ENCODE data around the gene NLE1.

Gene NLE1

GRCh38 chr17:35166526-35166925, 24.4 kb upstream of the NLE1 start:
- DNase-seq (ENCODE audit: low read depth in 1 of 2, low spot score in 1 of 2), result no peak
- H3K4me3 ChIP-seq (replicated peaks; ENCODE audit: insufficient read depth, low read length), result no peak overlapping the region
- no peaks in the 10 kb centered on the region for H3K27me3 ChIP-seq (ENCODE audit: insufficient read depth, poor library complexity, severe bottlenecking)
- TF ChIP-seq REST (IDR thresholded peaks at IDR 0.05; ENCODE audit: insufficient replicate concordance, low read depth) (no peak), CTCF (IDR thresholded peaks at IDR 0.05; ENCODE audit: insufficient read depth, low read length) (no peak), POLR2AphosphoS5 (IDR thresholded peaks at IDR 0.05; ENCODE audit: low read depth) (no peak), GABPA (IDR thresholded peaks at IDR 0.05; ENCODE audit: low read depth) (no peak), SPI1 (IDR thresholded peaks at IDR 0.05; ENCODE audit: borderline replicate concordance, low read depth) (no peak)
- no peak overlapping the region for H3K27ac ChIP-seq (replicated peaks)

GRCh38 chr17:35164716-35165115, 22.6 kb upstream of the NLE1 start:
- TF ChIP-seq POLR2AphosphoS5 (IDR thresholded peaks at IDR 0.05; ENCODE audit: low read depth) (no peak), REST (IDR thresholded peaks at IDR 0.05; ENCODE audit: insufficient replicate concordance, low read depth) (no peak), CTCF (IDR thresholded peaks at IDR 0.05; ENCODE audit: insufficient read depth, low read length) (no peak), GABPA (IDR thresholded peaks at IDR 0.05; ENCODE audit: low read depth) (no peak), SPI1 (IDR thresholded peaks at IDR 0.05; ENCODE audit: borderline replicate concordance, low read depth) (no peak)
- H3K4me3 ChIP-seq (replicated peaks; ENCODE audit: insufficient read depth, low read length), result no peak overlapping the region

GRCh38 chr17:35163886-35164285, 21.8 kb upstream of the NLE1 start:
- no peak for TF ChIP-seq REST (IDR thresholded peaks at IDR 0.05; ENCODE audit: insufficient replicate concordance, low read depth)
- no peak for TF ChIP-seq CTCF (IDR thresholded peaks at IDR 0.05; ENCODE audit: insufficient read depth, low read length)
- Histone ChIP-seq H3K27ac (replicated peaks) (no peak overlapping the region), H3K27me3 (ENCODE audit: insufficient read depth, poor library complexity, severe bottlenecking) (no peaks in the 10 kb centered on the region), H3K4me3 (replicated peaks; ENCODE audit: insufficient read depth, low read length) (no peak overlapping the region)
- DNase-seq (ENCODE audit: low read depth in 1 of 2, low spot score in 1 of 2), result no peak

More at GRCh38 chr17:35164716-35165115, 22.6 kb upstream of the NLE1 start:
- Histone ChIP-seq H3K27me3 (ENCODE audit: insufficient read depth, poor library complexity, severe bottlenecking) (no peaks in the 10 kb centered on the region), H3K27ac (replicated peaks) (no peak overlapping the region)
- DNase-seq (ENCODE audit: low read depth in 1 of 2, low spot score in 1 of 2), result no peak
